ENCODE data around the gene CDH23. TPM values are rescaled to one million over a fixed set of nuclear protein-coding genes. Genes with fewer than 3 reads are reported as not detected.

The CDH23 gene
- total and polyA plus RNA-seq, 10 donors = 2.0 to 19.9 (median 11.0) TPM

DNA sequence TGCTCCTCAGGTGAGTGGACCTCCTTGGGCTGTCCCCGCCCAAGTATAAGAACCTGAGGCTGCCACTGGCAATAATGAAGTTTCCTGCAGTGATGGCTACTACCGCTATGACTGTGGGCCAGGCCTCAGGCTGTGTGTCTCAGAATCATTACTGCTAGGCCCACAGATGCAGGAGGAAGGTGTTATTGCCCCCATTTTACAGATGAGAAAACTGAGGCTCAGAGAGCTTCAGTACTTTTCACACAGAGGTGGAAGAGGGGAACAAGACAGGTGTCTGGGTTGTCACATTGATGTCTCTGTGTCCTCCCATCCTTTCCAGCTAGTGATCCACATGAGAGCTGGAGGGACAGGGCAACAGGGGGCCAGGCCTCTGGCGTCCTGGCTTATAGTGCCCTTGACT is 155.2 kb downstream of the CDH23 start:
- H3K4me1 ChIP-seq = peaks cover 0 to 6% (median 0%) of the 10 kb centered on the region in 6 donors
- no peak overlapping the region for H3K4me3 ChIP-seq
- no peak for DNase-seq
- H3K27ac ChIP-seq = no peak overlapping the region
- H3K27me3 ChIP-seq (replicated peaks in 1 of 7) = peaks cover 0 to 10% (median 0%) of the 10 kb centered on the region in 7 donors
- no peaks in the 10 kb centered on the region for H3K9me3 ChIP-seq
- 89 to 96% (median 94%) methylated on average over 3 of the region's 3 CpGs for WGBS, 5 donors
- intact Hi-C loops (cut with DNase I; ENCODE audit: low total_unique reads) = no loop called here
- H3K36me3 ChIP-seq = no peaks in the 10 kb centered on the region
- TF ChIP-seq, protein P1, sequence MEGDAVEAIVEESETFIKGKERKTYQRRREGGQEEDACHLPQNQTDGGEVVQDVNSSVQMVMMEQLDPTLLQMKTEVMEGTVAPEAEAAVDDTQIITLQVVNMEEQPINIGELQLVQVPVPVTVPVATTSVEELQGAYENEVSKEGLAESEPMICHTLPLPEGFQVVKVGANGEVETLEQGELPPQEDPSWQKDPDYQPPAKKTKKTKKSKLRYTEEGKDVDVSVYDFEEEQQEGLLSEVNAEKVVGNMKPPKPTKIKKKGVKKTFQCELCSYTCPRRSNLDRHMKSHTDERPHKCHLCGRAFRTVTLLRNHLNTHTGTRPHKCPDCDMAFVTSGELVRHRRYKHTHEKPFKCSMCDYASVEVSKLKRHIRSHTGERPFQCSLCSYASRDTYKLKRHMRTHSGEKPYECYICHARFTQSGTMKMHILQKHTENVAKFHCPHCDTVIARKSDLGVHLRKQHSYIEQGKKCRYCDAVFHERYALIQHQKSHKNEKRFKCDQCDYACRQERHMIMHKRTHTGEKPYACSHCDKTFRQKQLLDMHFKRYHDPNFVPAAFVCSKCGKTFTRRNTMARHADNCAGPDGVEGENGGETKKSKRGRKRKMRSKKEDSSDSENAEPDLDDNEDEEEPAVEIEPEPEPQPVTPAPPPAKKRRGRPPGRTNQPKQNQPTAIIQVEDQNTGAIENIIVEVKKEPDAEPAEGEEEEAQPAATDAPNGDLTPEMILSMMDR (IDR thresholded peaks at IDR 0.05 in 8 of 11, conservative IDR thresholded peaks at IDR 0.05 in 3 of 11) = no peak
- no peak for TF ChIP-seq POLR2A (IDR thresholded peaks at IDR 0.05)
- TF ChIP-seq POLR2AphosphoS5 (IDR thresholded peaks at IDR 0.05) = no peak

DNA sequence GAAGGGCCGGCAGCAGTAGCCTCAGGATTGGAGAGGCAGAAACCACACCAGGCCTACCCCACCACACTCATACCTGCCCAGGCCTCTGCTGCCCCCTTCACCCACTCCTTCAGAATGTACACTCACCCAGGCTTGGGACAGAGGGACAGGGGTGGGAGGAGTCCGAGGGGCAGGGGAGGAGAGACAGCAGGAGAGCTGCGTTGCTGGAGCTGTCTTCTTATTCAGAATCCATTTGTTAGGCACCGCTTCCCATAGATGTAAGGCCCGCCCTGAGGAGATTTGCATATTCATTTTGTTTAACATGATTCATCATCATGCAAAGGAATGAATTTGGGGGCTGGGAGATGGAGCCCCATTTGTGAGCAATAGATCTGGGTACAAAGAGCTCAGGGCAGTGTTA is 156.7 kb downstream of the CDH23 start:
- 71 to 85% (median 78%) methylated on average over 5 of the region's 5 CpGs for WGBS, 5 donors
- no peak for DNase-seq
- H3K27ac ChIP-seq = no peak overlapping the region

DNA sequence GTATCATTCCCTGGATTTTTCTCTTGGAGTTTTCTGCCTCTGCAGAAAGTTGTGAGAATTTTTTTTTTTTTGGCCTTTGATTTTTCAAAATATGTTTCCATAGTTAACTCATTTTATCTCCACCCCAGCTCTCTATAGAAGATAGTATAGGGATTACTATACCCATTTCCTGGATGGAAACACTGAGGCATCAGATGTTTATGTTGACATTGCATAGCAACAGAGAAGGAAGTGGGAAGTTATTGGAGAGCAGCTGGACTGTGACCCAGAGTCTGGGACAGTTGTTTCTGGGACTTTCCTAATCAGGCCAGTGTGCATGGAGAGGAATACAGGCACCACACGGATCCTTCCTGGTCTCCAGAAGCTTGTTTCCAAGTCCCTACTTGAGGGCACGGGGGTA is 158.0 kb downstream of the CDH23 start:
- no peak overlapping the region for H3K27ac ChIP-seq
- no peak for DNase-seq
- no peak overlapping the region for H3K4me3 ChIP-seq
- peaks cover 0 to 13% (median 0%) of the 10 kb centered on the region in 7 donors for H3K27me3 ChIP-seq (replicated peaks in 1 of 7)
- TF ChIP-seq, protein P1 (IDR thresholded peaks at IDR 0.05 in 8 of 11, conservative IDR thresholded peaks at IDR 0.05 in 3 of 11) = no peak
- TF ChIP-seq POLR2A (IDR thresholded peaks at IDR 0.05) = no peak
- TF ChIP-seq POLR2AphosphoS5 (IDR thresholded peaks at IDR 0.05) = no peak
- no peaks in the 10 kb centered on the region for H3K4me1 ChIP-seq
- no peaks in the 10 kb centered on the region for H3K9me3 ChIP-seq
- intact Hi-C loops (cut with DNase I; ENCODE audit: low total_unique reads) = no loop called here
- 31 to 69% (median 44%) methylated on average over 2 of the region's 2 CpGs for WGBS, 5 donors
- no peaks in the 10 kb centered on the region for H3K36me3 ChIP-seq

More for the DNA sequence above, 156.7 kb downstream of the CDH23 start:
- Histone ChIP-seq H3K9me3 (no peaks in the 10 kb centered on the region), H3K4me3 (no peak overlapping the region), H3K4me1 (no peaks in the 10 kb centered on the region), H3K27me3 (replicated peaks in 1 of 7) (peaks cover 0 to 11% (median 0%) of the 10 kb centered on the region in 7 donors), H3K36me3 (no peaks in the 10 kb centered on the region)
- TF ChIP-seq POLR2A (IDR thresholded peaks at IDR 0.05) (no peak), POLR2AphosphoS5 (IDR thresholded peaks at IDR 0.05) (no peak)
- TF ChIP-seq, protein P1 (IDR thresholded peaks at IDR 0.05 in 8 of 11, conservative IDR thresholded peaks at IDR 0.05 in 3 of 11) = no peak
- intact Hi-C loops (cut with DNase I; ENCODE audit: low total_unique reads) = no loop called here

DNA sequence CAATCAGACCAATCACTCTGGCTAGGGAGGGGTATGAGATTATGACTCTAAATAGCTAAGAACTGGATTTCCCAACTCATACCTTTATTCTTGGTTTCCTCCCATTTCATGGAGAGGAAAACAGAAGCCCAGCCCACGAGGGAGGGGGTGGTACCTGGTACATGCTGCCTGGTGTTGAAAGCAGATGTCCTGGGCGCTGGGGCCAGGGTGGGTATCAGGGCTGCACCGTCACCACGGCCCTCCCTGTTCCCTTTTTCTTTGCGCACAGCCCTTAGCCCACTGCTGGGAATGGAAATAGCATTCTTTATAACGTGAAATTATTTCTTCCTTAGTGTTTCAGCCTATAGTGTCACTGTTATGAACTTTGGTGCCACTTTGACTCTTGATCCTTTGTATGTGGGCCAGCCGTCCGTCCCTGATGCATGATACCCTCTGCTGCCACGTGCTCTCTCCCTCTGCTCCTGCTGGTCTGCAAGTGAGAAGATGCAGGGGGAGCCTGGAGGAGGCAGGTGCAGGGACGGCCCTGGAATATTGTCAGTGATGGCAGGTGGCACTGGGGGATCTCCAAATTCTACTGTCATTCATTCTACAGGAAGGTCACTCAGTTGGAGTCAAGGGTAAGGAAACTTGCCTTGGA is 158.5 kb downstream of the CDH23 start:
- intact Hi-C loops (cut with DNase I; ENCODE audit: low total_unique reads) = no loop called here
- H3K9me3 ChIP-seq = no peaks in the 10 kb centered on the region
- TF ChIP-seq, protein P1 (IDR thresholded peaks at IDR 0.05 in 8 of 11, conservative IDR thresholded peaks at IDR 0.05 in 3 of 11) = no peak
- TF ChIP-seq POLR2A (IDR thresholded peaks at IDR 0.05) (no peak), POLR2AphosphoS5 (IDR thresholded peaks at IDR 0.05) (no peak)

More for the DNA sequence above, 158.5 kb downstream of the CDH23 start:
- H3K4me3 ChIP-seq = no peak overlapping the region
- no peak for DNase-seq
- H3K27ac ChIP-seq = no peak overlapping the region
- WGBS, 5 donors = 54 to 68% (median 58%) methylated on average over 10 of the region's 10 CpGs
- peaks cover 0 to 13% (median 0%) of the 10 kb centered on the region in 7 donors for H3K27me3 ChIP-seq (replicated peaks in 1 of 7)
- H3K4me1 ChIP-seq = no peaks in the 10 kb centered on the region
- no peaks in the 10 kb centered on the region for H3K36me3 ChIP-seq
